Transverse colon (tissue), 3 donors: Measurements from ENCODE around the gene NSD2.

Experiments used
- CTCF ChIP-seq, 5 experiments: fragments of 200-600 bp in 3 of 5; fragments of 450-650 bp in 2 of 5; sonication (generic) in 3 of 5; IDR thresholded peaks; 1 replicate in 2 of 5; 2 replicates in 3 of 5; pipeline ENCODE4 v1.5.1; 2016 to 2017; ENCODE audit warnings: antibody characterized with exemption in 5 of 5, inconsistent platforms in 3 of 5, mild to moderate bottlenecking in 2 of 5, moderate library complexity in 1 of 5
- POLR2A ChIP-seq: fragments of 450-650 bp; IDR thresholded peaks from one replicate; pipeline ENCODE4 v1.6.1; 2016; ENCODE audit warnings: antibody characterized with exemption, mild to moderate bottlenecking, moderate library complexity

DNA sequence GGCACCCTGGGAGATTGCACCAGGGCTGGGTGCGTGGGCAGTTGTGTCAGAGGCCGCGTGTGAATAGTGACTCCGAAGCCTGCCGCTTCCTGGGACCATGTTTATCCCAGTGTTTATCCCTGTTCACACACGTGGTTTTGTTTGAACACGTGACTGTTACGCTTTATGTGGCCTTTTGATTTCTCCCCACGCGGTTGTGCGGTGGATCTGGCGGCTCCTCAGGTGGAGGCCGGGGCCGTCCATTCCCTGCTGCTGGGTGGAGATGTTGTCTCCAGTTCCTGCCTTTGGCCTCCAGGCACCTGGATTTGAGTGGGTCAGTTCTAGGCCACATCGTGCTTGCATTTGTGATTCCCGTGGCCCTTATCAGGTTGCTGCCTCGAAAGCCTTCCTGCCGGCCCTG lies 102.5 kb downstream of the NSD2 start:
- TF ChIP-seq CTCF (IDR thresholded peaks at IDR 0.05) (no peak), POLR2A (no peak)
